GM12891 (cell line): ENCODE measurements around the gene TLR1.

Source experiments
- POLR2A ChIP-seq: IDR thresholded peaks from 2 replicates; pipeline ENCODE4 v1.6.1; 2011; ENCODE audit warnings: low read depth, low read length, control low read depth
- POLR2AphosphoS5 ChIP-seq: IDR thresholded peaks from 2 replicates; pipeline ENCODE4 v1.6.1; 2011; ENCODE audit warnings: low read depth, low read length, control low read depth
- POU2F2 ChIP-seq: IDR thresholded peaks from 2 replicates; pipeline ENCODE4 v1.6.1; 2011; ENCODE audit warnings: low read depth, mild to moderate bottlenecking, control low read depth, low read length, moderate library complexity
- TAF1 ChIP-seq: IDR thresholded peaks from 2 replicates; pipeline ENCODE4 v1.6.1; 2011; ENCODE audit warnings: low read depth, low read length, control low read depth

DNA sequence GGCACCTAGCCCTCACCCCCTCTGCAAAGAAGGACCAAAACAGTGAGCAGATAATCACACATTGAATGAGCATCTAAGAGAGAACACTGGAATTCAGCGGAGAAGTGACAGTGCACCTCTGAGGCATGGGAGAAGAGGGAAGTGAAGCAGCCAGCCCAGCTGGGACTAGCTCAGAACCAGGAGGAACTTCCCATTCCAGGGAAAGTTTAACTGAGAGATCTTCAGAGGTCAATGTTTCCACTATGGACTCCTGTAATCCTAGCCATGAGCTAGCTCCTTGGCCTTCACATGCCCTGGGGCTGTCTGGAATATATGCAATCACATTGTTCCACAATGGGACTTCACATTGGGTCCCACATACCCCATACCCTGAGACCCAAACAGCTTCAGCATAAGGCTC lies 27.6 kb upstream of the TLR1 start:
- TF ChIP-seq POLR2AphosphoS5 (no peak), POU2F2 (no peak), POLR2A (no peak), TAF1 (no peak)
